MCF 10A (cell line): ENCODE measurements around the gene MYO9B. TPM values are rescaled to one million over a fixed set of nuclear protein-coding genes. Genes with fewer than 3 reads are reported as not detected.

ENCODE experiments used
- BruUV-seq: library from RNA; stranded (reverse); fragments of 400-500 nt; replicated peaks from 2 replicates; lab custom pipeline; 2021; lab: Mats Ljungman, UMichigan
- CTCF ChIA-PET: fragments of 300-600 bp; sonication (Branson Sonifier 250); formaldehyde crosslinking; extraction: SDS; loops from one replicate; lab custom pipeline; 2021; ENCODE audit warnings: antibody characterized with exemption, inconsistent platforms; lab: Yijun Ruan, JAX
- POLR2A ChIA-PET: fragments of 300-600, 350-650 bp; sonication (Branson Sonifier 250); formaldehyde crosslinking; extraction: SDS; loops from one replicate; lab custom pipeline; 2020; ENCODE audit warnings: antibody characterized with exemption, inconsistent platforms; lab: Yijun Ruan, JAX
- DNase-seq: peaks from one replicate; pipeline ENCODE4 v3.0.0-alpha.2; 2018; ENCODE audit not compliant: unreplicated experiment
- H3K27ac Mint-ChIP-seq: one replicate; pipeline ENCODE4 v1.8.0; 2022; ENCODE audit warnings: mild to moderate bottlenecking, low read depth, mixed read lengths; ENCODE audit not compliant: unreplicated experiment
- H3K27me3 Mint-ChIP-seq: one replicate; pipeline ENCODE4 v1.8.0; 2022; ENCODE audit warnings: mixed read lengths; ENCODE audit not compliant: insufficient read depth, unreplicated experiment
- H3K36me3 Mint-ChIP-seq: one replicate; pipeline ENCODE4 v1.8.0; 2022; ENCODE audit warnings: mild to moderate bottlenecking, moderate library complexity, mixed read lengths; ENCODE audit not compliant: insufficient read depth, unreplicated experiment
- H3K4me1 Mint-ChIP-seq: one replicate; pipeline ENCODE4 v1.8.0; 2022; ENCODE audit warnings: mixed read lengths; ENCODE audit not compliant: insufficient read depth, unreplicated experiment
- H3K4me3 Mint-ChIP-seq: one replicate; pipeline ENCODE4 v1.8.0; 2022; ENCODE audit warnings: mild to moderate bottlenecking, moderate library complexity, mixed read lengths; ENCODE audit not compliant: unreplicated experiment
- H3K9me3 Mint-ChIP-seq: one replicate; pipeline ENCODE4 v1.8.0; 2022; ENCODE audit warnings: mixed read lengths; ENCODE audit not compliant: unreplicated experiment
- intact Hi-C: fragments of 100-400 bp; cut with micrococcal nuclease; formaldehyde crosslinking; loops from 2 replicates; pipeline ENCODE4 v1.14.1; 2022
- total RNA-seq: library from RNA; stranded (reverse); gene quantifications from 2 replicates; pipeline ENCODE4 v1.2.3, GENCODE V29; 2022
- TF ChIP-seq, protein P1 (sequence below): fragments of 200-600 bp; IDR thresholded peaks from one replicate; pipeline ENCODE4 v1.8.0; 2022; ENCODE audit warnings: antibody characterized with exemption, mild to moderate bottlenecking; ENCODE audit not compliant: unreplicated experiment

MYO9B gene
- total RNA-seq, 1 experiment from 2014 or later = 43.5 TPM

DNA sequence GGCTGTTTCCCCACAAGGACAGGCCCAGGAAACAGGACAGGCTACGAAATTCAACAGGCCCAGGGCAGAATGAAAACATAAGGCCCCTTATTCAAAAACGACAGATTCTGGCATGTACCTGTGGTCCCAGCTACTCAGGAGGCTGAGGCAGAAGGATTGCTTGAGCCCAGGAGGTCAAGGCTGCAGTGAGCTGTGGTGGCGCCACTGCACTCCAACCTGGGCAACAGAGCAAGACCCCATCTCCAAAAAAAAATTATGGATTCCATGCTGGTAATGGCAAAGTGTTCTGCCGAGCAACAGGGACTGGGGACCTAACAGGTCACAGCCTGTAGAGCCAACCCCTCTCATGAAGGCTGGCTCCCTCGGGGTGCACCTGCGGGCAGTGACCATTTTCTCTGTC lies 87.0 kb downstream of the MYO9B start:
- TF ChIP-seq, protein P1, sequence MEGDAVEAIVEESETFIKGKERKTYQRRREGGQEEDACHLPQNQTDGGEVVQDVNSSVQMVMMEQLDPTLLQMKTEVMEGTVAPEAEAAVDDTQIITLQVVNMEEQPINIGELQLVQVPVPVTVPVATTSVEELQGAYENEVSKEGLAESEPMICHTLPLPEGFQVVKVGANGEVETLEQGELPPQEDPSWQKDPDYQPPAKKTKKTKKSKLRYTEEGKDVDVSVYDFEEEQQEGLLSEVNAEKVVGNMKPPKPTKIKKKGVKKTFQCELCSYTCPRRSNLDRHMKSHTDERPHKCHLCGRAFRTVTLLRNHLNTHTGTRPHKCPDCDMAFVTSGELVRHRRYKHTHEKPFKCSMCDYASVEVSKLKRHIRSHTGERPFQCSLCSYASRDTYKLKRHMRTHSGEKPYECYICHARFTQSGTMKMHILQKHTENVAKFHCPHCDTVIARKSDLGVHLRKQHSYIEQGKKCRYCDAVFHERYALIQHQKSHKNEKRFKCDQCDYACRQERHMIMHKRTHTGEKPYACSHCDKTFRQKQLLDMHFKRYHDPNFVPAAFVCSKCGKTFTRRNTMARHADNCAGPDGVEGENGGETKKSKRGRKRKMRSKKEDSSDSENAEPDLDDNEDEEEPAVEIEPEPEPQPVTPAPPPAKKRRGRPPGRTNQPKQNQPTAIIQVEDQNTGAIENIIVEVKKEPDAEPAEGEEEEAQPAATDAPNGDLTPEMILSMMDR = no peak
- H3K27me3 Mint-ChIP-seq = no peaks in the 10 kb centered on the region
- peaks cover 5% of the 10 kb centered on the region for H3K4me1 Mint-ChIP-seq
- BruUV-seq = no TSS peak
- no peaks in the 10 kb centered on the region for H3K9me3 Mint-ChIP-seq
- intact Hi-C loops = no loop called here
- no peak overlapping the region for H3K27ac Mint-ChIP-seq
- H3K36me3 Mint-ChIP-seq = peaks cover 38% of the 10 kb centered on the region
- ChIA-PET POLR2A (no interaction called here), CTCF (interaction anchor here (0.6 kb wide), 1 partner anchor 28 kb away, joined by 3 read pairs; no protein-coding TSS in a partner anchor)
- DNase-seq = no peak
- no peak overlapping the region for H3K4me3 Mint-ChIP-seq

DNA sequence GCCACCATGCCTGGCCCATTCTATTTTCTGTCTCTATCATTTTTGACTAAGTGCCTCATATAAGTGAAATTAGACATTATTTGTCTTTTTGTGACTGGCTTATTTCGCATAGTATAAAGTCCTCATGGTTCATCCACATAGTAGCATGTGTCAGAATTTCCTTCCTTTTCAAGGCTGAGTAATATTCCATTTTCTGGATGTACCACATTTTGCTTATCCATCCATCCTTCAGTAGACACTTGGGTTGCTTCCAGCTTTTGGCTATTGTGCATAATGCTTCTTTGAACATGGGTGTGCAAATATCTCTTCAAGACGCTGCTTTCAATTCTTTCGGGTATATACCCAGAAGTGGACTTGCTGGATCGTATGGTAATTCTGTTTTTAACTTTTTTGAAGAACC lies 88.1 kb downstream of the MYO9B start:
- TF ChIP-seq, protein P1 = no peak
- intact Hi-C loops = no loop called here
- Mint-ChIP-seq H3K27ac (no peak overlapping the region), H3K9me3 (no peaks in the 10 kb centered on the region), H3K27me3 (no peaks in the 10 kb centered on the region), H3K36me3 (peaks cover 44% of the 10 kb centered on the region), H3K4me3 (no peak overlapping the region), H3K4me1 (peaks cover 5% of the 10 kb centered on the region)
- no peak for DNase-seq
- BruUV-seq = no TSS peak
- POLR2A ChIA-PET = interaction anchor here (2.2 kb wide), 1 partner anchor 103 kb away, joined by 5 read pairs; the partner anchor contains the start of gene BABAM1
- CTCF ChIA-PET = interaction anchor here (0.6 to 1.2 kb wide), 3 partner anchors 8 to 336 kb away, joined by 3 to 4 read pairs (median 3); no protein-coding TSS in a partner anchor

DNA sequence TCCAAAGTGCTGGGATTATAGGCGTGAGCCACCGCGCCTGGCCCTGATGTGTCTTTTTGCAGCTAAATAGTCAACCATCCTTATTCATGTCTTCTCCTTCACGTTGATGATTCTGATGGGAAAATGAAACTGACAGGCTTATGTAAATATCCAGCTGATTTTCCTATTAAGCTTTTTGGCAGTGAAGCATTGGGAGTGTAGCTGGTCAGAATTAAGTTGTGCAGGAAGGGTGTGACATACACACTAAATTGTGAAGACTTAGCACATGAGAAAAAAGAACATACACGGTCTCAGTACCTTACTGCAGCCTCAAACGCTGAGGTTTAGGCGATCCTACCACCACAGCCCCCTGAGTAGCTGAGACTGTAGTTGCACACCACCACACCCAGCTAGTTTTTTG lies 89.1 kb downstream of the MYO9B start:
- intact Hi-C loops = no loop called here
- H3K4me1 Mint-ChIP-seq = peaks cover 4% of the 10 kb centered on the region
- TF ChIP-seq, protein P1 = no peak
- H3K27ac Mint-ChIP-seq = no peak overlapping the region
- no peaks in the 10 kb centered on the region for H3K9me3 Mint-ChIP-seq
- no TSS peak for BruUV-seq
- POLR2A ChIA-PET = interaction anchor here (2.2 kb wide), 1 partner anchor 102 kb away, joined by 5 read pairs; the partner anchor contains the start of gene BABAM1
- no peak overlapping the region for H3K4me3 Mint-ChIP-seq
- no peak for DNase-seq
- peaks cover 49% of the 10 kb centered on the region for H3K36me3 Mint-ChIP-seq
- CTCF ChIA-PET = interaction anchor here (0.5 to 1.2 kb wide), 2 partner anchors 9 to 32 kb away, joined by 4 read pairs; no protein-coding TSS in a partner anchor
- no peaks in the 10 kb centered on the region for H3K27me3 Mint-ChIP-seq

DNA sequence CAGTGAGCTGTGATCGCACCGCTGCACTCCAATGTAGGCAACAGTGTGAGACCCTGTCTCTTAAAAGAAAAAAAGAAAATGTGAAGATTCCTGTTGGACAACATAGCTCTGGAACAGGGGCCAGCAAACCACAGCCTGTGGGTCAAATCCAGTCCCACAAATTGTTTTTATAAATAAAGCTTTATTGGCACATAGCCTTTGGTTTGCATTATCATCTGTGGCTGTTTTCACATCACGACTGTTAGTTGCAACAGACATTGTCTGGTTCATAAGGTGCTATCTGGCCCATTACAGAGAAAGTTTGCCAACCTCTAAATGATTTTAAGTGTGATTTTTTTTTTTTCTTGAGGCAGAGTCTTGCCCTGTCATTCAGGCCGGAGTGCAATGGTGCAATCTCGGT lies 90.1 kb downstream of the MYO9B start:
- Mint-ChIP-seq H3K4me1 (no peaks in the 10 kb centered on the region), H3K27ac (no peak overlapping the region), H3K4me3 (no peak overlapping the region), H3K36me3 (peaks cover 56% of the 10 kb centered on the region), H3K27me3 (no peaks in the 10 kb centered on the region), H3K9me3 (no peaks in the 10 kb centered on the region)
- ChIA-PET POLR2A (no interaction called here), CTCF (interaction anchor here (0.7 kb wide), 1 partner anchor 117 kb away, joined by 3 read pairs; no protein-coding TSS in a partner anchor)
- TF ChIP-seq, protein P1 = no peak
- no peak for DNase-seq
- BruUV-seq = no TSS peak
- intact Hi-C loops = no loop called here
